Ovary (tissue), 3 donors: ENCODE results near the gene LCN12.

Source experiments
- CTCF ChIP-seq, 3 donors: fragments of 450-650 bp in 2 of 3; fragments of 200-600 bp in 1 of 3; IDR thresholded peaks; one replicate each; pipeline versions ENCODE4 v1.5.1 to v1.8.0; 2016 to 2022; ENCODE audit warnings: antibody characterized with exemption in 3 of 3, mild to moderate bottlenecking in 1 of 3
- EP300 ChIP-seq: sonication (generic); formaldehyde crosslinking; IDR thresholded peaks from one replicate; pipeline ENCODE4 v1.6.1; 2017; ENCODE audit warnings: antibody characterized with exemption
- POLR2A ChIP-seq: fragments of 450-650 bp; IDR thresholded peaks from one replicate; pipeline ENCODE4 v1.6.1; 2017; ENCODE audit warnings: antibody characterized with exemption, mild to moderate bottlenecking, moderate library complexity
- donor health status: DM: no; HTN: no; CAD: no.

GRCh38 chr9:136942881-136943230 lies 9.2 kb upstream of the LCN12 start:
- no peak for TF ChIP-seq CTCF (IDR thresholded peaks at IDR 0.05)
- no peak for TF ChIP-seq POLR2A
- TF ChIP-seq EP300 = no peak
